H1 (cell line): ENCODE measurements around the gene CHAT. TPM values are rescaled to one million over a fixed set of nuclear protein-coding genes. Genes with fewer than 3 reads are reported as not detected.

Experiments used
- CBX8 ChIP-seq: fragments of 300-800, 300-1000 bp; sonication (generic); IDR thresholded peaks from 2 replicates; pipeline ENCODE4 v1.7.1; 2016; ENCODE audit warnings: low read depth, low read length, borderline replicate concordance
- GTF2F1 ChIP-seq: IDR thresholded peaks from 2 replicates; pipeline ENCODE4 v1.6.1; 2012; ENCODE audit warnings: low read depth, low read length, improper control_type of control experiment, borderline replicate concordance
- HDAC2 ChIP-seq, 2 experiments: fragments of 300-600 bp in 1 of 2; sonication (generic) in 1 of 2; IDR thresholded peaks; 2 replicates each; pipeline ENCODE4 v1.6.1; 2011 to 2012; ENCODE audit warnings: low read depth in 2 of 2, low read length in 2 of 2, mild to moderate bottlenecking in 2 of 2, moderate library complexity in 2 of 2, borderline replicate concordance in 1 of 2, inconsistent platforms in 1 of 2
- MAFK ChIP-seq: IDR thresholded peaks from 2 replicates; pipeline ENCODE4 v1.6.1; 2012; ENCODE audit warnings: low read depth, mild to moderate bottlenecking, improper control_type of control experiment, low read length
- SIRT6 ChIP-seq: IDR thresholded peaks from one replicate; pipeline ENCODE4 v1.7.1; 2012; ENCODE audit warnings: low read length, inconsistent platforms
- ZNF274 ChIP-seq: IDR thresholded peaks from 2 replicates; pipeline ENCODE4 v1.7.0; 2012; ENCODE audit warnings: low read length, borderline replicate concordance; ENCODE audit errors: extremely low read depth
- polyA plus RNA-seq, 7 experiments: library from polyadenylated mRNA; depleted of rRNA in 3 of 7; stranded (reverse) in 5 of 7; unstranded in 2 of 7; fragments of >200 nt in 5 of 7; fragments of 200-250 nt in 2 of 7; gene quantifications; 1 replicate in 5 of 7; 2 replicates in 1 of 7; 4 replicates in 1 of 7; pipeline versions ENCODE4 v1.2.1 to v1.2.3, GENCODE V29; 2011 to 2013; ENCODE audit warnings: missing spikeins in 2 of 7, mixed read lengths in 2 of 7
- total RNA-seq: library from RNA; stranded (reverse); fragmentation: NEBNext Ultra II Directional; extraction: Animal tissue kit (Norgen Biotek cat#: 25700); gene quantifications from 2 replicates; pipeline ENCODE4 v1.2.1, GENCODE V29; 2021
- TF ChIP-seq, protein P1 (sequence below): fragments of 300-600 bp; sonication (generic); IDR thresholded peaks from 2 replicates; pipeline ENCODE4 v1.7.1; 2012; ENCODE audit warnings: low read length, moderate library complexity, mild to moderate bottlenecking, inconsistent platforms; ENCODE audit not compliant: insufficient replicate concordance

Gene CHAT
- total and polyA plus RNA-seq, 2 of the 8 experiments (the other 6 are each of a cell fraction or from before 2014, with no cell fraction given): not detected

DNA sequence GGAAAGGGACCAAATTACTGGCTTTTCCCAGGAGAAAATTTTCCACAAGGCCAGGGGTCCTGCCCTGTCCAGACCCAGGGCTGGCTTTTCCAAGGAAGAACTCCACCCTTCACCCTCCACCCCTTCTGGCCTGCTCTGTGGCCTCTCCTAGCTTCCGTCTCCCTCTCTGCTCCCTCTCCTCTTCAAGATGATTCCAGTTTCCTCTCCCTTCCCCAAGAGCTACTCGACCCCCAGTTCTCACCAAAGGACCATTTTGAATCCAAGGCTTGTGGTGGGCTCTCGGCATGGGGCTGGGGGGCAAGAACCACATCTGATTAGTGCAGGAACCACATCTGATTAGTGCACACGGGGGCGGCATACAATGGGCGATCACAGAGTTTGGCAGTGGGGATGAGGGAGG lies 7.7 kb downstream of the CHAT start (continued):
- TF ChIP-seq, protein P1, sequence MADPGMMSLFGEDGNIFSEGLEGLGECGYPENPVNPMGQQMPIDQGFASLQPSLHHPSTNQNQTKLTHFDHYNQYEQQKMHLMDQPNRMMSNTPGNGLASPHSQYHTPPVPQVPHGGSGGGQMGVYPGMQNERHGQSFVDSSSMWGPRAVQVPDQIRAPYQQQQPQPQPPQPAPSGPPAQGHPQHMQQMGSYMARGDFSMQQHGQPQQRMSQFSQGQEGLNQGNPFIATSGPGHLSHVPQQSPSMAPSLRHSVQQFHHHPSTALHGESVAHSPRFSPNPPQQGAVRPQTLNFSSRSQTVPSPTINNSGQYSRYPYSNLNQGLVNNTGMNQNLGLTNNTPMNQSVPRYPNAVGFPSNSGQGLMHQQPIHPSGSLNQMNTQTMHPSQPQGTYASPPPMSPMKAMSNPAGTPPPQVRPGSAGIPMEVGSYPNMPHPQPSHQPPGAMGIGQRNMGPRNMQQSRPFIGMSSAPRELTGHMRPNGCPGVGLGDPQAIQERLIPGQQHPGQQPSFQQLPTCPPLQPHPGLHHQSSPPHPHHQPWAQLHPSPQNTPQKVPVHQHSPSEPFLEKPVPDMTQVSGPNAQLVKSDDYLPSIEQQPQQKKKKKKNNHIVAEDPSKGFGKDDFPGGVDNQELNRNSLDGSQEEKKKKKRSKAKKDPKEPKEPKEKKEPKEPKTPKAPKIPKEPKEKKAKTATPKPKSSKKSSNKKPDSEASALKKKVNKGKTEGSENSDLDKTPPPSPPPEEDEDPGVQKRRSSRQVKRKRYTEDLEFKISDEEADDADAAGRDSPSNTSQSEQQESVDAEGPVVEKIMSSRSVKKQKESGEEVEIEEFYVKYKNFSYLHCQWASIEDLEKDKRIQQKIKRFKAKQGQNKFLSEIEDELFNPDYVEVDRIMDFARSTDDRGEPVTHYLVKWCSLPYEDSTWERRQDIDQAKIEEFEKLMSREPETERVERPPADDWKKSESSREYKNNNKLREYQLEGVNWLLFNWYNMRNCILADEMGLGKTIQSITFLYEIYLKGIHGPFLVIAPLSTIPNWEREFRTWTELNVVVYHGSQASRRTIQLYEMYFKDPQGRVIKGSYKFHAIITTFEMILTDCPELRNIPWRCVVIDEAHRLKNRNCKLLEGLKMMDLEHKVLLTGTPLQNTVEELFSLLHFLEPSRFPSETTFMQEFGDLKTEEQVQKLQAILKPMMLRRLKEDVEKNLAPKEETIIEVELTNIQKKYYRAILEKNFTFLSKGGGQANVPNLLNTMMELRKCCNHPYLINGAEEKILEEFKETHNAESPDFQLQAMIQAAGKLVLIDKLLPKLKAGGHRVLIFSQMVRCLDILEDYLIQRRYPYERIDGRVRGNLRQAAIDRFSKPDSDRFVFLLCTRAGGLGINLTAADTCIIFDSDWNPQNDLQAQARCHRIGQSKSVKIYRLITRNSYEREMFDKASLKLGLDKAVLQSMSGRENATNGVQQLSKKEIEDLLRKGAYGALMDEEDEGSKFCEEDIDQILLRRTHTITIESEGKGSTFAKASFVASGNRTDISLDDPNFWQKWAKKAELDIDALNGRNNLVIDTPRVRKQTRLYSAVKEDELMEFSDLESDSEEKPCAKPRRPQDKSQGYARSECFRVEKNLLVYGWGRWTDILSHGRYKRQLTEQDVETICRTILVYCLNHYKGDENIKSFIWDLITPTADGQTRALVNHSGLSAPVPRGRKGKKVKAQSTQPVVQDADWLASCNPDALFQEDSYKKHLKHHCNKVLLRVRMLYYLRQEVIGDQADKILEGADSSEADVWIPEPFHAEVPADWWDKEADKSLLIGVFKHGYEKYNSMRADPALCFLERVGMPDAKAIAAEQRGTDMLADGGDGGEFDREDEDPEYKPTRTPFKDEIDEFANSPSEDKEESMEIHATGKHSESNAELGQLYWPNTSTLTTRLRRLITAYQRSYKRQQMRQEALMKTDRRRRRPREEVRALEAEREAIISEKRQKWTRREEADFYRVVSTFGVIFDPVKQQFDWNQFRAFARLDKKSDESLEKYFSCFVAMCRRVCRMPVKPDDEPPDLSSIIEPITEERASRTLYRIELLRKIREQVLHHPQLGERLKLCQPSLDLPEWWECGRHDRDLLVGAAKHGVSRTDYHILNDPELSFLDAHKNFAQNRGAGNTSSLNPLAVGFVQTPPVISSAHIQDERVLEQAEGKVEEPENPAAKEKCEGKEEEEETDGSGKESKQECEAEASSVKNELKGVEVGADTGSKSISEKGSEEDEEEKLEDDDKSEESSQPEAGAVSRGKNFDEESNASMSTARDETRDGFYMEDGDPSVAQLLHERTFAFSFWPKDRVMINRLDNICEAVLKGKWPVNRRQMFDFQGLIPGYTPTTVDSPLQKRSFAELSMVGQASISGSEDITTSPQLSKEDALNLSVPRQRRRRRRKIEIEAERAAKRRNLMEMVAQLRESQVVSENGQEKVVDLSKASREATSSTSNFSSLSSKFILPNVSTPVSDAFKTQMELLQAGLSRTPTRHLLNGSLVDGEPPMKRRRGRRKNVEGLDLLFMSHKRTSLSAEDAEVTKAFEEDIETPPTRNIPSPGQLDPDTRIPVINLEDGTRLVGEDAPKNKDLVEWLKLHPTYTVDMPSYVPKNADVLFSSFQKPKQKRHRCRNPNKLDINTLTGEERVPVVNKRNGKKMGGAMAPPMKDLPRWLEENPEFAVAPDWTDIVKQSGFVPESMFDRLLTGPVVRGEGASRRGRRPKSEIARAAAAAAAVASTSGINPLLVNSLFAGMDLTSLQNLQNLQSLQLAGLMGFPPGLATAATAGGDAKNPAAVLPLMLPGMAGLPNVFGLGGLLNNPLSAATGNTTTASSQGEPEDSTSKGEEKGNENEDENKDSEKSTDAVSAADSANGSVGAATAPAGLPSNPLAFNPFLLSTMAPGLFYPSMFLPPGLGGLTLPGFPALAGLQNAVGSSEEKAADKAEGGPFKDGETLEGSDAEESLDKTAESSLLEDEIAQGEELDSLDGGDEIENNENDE: no peak
- TF ChIP-seq GTF2F1: no peak
- TF ChIP-seq HDAC2 (IDR thresholded peaks at IDR 0.05; ENCODE audit: borderline replicate concordance in 1 of 2, low read depth in 2 of 2, low read length in 2 of 2): no peak
- TF ChIP-seq MAFK: no peak
- TF ChIP-seq ZNF274: no peak
- no peak for TF ChIP-seq CBX8
- no peak for TF ChIP-seq SIRT6
